Endothelial cell of umbilical vein (primary cell): ENCODE results near the gene HDAC9. TPM values are rescaled to one million over a fixed set of nuclear protein-coding genes. Genes with fewer than 3 reads are reported as not detected.

Experiments used
- BruUV-seq: library from RNA; stranded (reverse); fragments of 400-500 nt; replicated peaks from 2 replicates; lab custom pipeline; 2021; lab: Mats Ljungman, UMichigan
- CTCF ChIA-PET: fragments of 300-600, 350-600 bp; sonication (Branson Sonifier 250); formaldehyde crosslinking; loops from one replicate; lab custom pipeline; 2021; ENCODE audit warnings: antibody characterized with exemption, inconsistent platforms; lab: Charles Lee
- POLR2A ChIA-PET: fragments of 300-600, 350-600 bp; sonication (Branson Sonifier 250); formaldehyde crosslinking; loops from one replicate; lab custom pipeline; 2021; ENCODE audit warnings: antibody characterized with exemption, inconsistent platforms; lab: Charles Lee
- DNase-seq: peaks from one replicate; pipeline ENCODE4 v3.0.0-alpha.2; 2011; ENCODE audit warnings: low read depth, low spot score
- FAIRE-seq: peaks from 2 replicates; lab custom pipeline; 2011; peaks lifted over from hg19 to GRCh38; lab: Jason Lieb, UNC
- H2AFZ ChIP-seq: 2 replicates; pipeline ENCODE4 v1.6.0; 2012; ENCODE audit warnings: low read depth, low read length, control low read depth, inconsistent platforms
- H3K27ac ChIP-seq: 2 replicates; pipeline ENCODE4 v1.5.1; 2011; ENCODE audit warnings: low read depth, mild to moderate bottlenecking, control low read depth, low read length, moderate library complexity; ENCODE audit not compliant: insufficient read depth
- H3K27me3 ChIP-seq, 2 experiments: 2 replicates each; pipeline versions ENCODE4 v1.6.0 to v1.6.1; 2011; ENCODE audit warnings: low read length in 2 of 2, mixed read lengths in 1 of 2; ENCODE audit not compliant: control insufficient read depth in 2 of 2, insufficient read depth in 2 of 2
- H3K36me3 ChIP-seq, 2 experiments: 2 replicates in 1 of 2; 3 replicates in 1 of 2; pipeline ENCODE4 v1.5.1; 2011; ENCODE audit warnings: low read length in 2 of 2, mild to moderate bottlenecking in 1 of 2, moderate library complexity in 1 of 2; ENCODE audit not compliant: control insufficient read depth in 2 of 2, insufficient read depth in 2 of 2; ENCODE audit errors: extremely low read depth in 1 of 2
- H3K4me1 ChIP-seq: 3 replicates; pipeline ENCODE4 v1.5.1; 2011; ENCODE audit warnings: mild to moderate bottlenecking, low read length; ENCODE audit not compliant: control insufficient read depth, insufficient read depth; ENCODE audit errors: extremely low read depth
- H3K4me2 ChIP-seq: 2 replicates; pipeline ENCODE4 v1.6.1; 2011; ENCODE audit warnings: low read length, control low read depth, mixed read lengths; ENCODE audit not compliant: insufficient read depth
- H3K4me3 ChIP-seq, 3 experiments: fragments of 200-600 bp in 1 of 3; sonication (generic), shearing (Covaris generic) in 1 of 3; replicated peaks in 1 of 3; 2 replicates each; pipeline ENCODE4 v1.5.1; 2011 to 2016; ENCODE audit warnings: control low read depth in 3 of 3, low read length in 3 of 3, mild to moderate bottlenecking in 2 of 3, inconsistent platforms in 1 of 3, low read depth in 1 of 3, moderate library complexity in 1 of 3; ENCODE audit not compliant: insufficient read depth in 1 of 3
- H3K79me2 ChIP-seq: 2 replicates; pipeline ENCODE4 v1.6.0; 2012; ENCODE audit warnings: low read length, inconsistent platforms; ENCODE audit not compliant: control insufficient read depth, insufficient read depth
- H3K9ac ChIP-seq: replicated peaks from 2 replicates; pipeline ENCODE3; 2011; ENCODE audit warnings: low read length, control low read depth; ENCODE audit not compliant: insufficient read depth; ENCODE audit errors: extremely low read depth
- H3K9me1 ChIP-seq: replicated peaks from 3 replicates; pipeline ENCODE4 v1.6.0; 2011; ENCODE audit warnings: mild to moderate bottlenecking, low read length; ENCODE audit not compliant: control insufficient read depth, insufficient read depth; ENCODE audit errors: extremely low read depth
- H3K9me3 ChIP-seq: replicated peaks from 2 replicates; pipeline ENCODE4 v1.5.1; 2012; ENCODE audit warnings: low read length, inconsistent platforms; ENCODE audit not compliant: control insufficient read depth, insufficient read depth
- H4K20me1 ChIP-seq: replicated peaks from 2 replicates; pipeline ENCODE3; 2011; ENCODE audit warnings: mild to moderate bottlenecking, low read length; ENCODE audit not compliant: control insufficient read depth, insufficient read depth; ENCODE audit errors: extremely low read depth
- CTCF ChIP-seq, 2 donors: IDR thresholded peaks; 1 replicate in 1 of 2; 2 replicates in 1 of 2; pipeline ENCODE4 v1.5.1; 2011; ENCODE audit warnings: low read length in 2 of 2, mild to moderate bottlenecking in 2 of 2, moderate library complexity in 2 of 2, control low read depth in 1 of 2, inconsistent platforms in 1 of 2, low read depth in 1 of 2; ENCODE audit not compliant: insufficient read depth in 1 of 2; ENCODE audit errors: extremely low read depth in 1 of 2
- EZH2 ChIP-seq: IDR thresholded peaks from 2 replicates; pipeline ENCODE4 v1.6.1; 2012; ENCODE audit warnings: borderline replicate concordance, low read depth, mild to moderate bottlenecking, moderate library complexity, low read length, inconsistent platforms; ENCODE audit not compliant: severe bottlenecking
- FOS ChIP-seq: IDR thresholded peaks from 2 replicates; pipeline ENCODE4 v1.6.1; 2011; ENCODE audit warnings: mild to moderate bottlenecking, low read length, moderate library complexity, borderline replicate concordance; ENCODE audit not compliant: insufficient read depth
- GATA2 ChIP-seq: IDR thresholded peaks from 2 replicates; pipeline ENCODE4 v1.7.0; 2011; ENCODE audit warnings: low read depth, mild to moderate bottlenecking, moderate library complexity, mixed read lengths, low read length; ENCODE audit not compliant: insufficient read length, insufficient read depth
- JUN ChIP-seq: IDR thresholded peaks from 2 replicates; pipeline ENCODE4 v1.6.1; 2011; ENCODE audit warnings: borderline replicate concordance, low read depth; ENCODE audit not compliant: insufficient read length, insufficient read depth
- MAX ChIP-seq: IDR thresholded peaks from 2 replicates; pipeline ENCODE4 v1.6.1; 2011; ENCODE audit not compliant: insufficient read depth, insufficient read length
- MYC ChIP-seq: IDR thresholded peaks from one replicate; pipeline ENCODE4 v1.6.1; 2011; ENCODE audit warnings: mild to moderate bottlenecking, low read depth, low read length
- POLR2A ChIP-seq: IDR thresholded peaks from 2 replicates; pipeline ENCODE4 v1.6.1; 2012; ENCODE audit warnings: low read depth, mild to moderate bottlenecking, control low read depth, low read length
- POLR2AphosphoS5 ChIP-seq: IDR thresholded peaks from 2 replicates; pipeline ENCODE4 v1.6.1; 2012; ENCODE audit warnings: low read depth, mild to moderate bottlenecking, control low read depth, low read length, moderate library complexity; ENCODE audit not compliant: insufficient read depth
- dilution Hi-C: fragments of 300-500 bp; cut with MboI; formaldehyde crosslinking; loops from one replicate; pipeline ENCODE4 v1.15.0; 2019; ENCODE audit warnings: low sequenced_read_pairs; ENCODE audit not compliant: extremely low pct_ligation_motif_present
- intact Hi-C: fragments of 100-400 bp; cut with micrococcal nuclease; formaldehyde crosslinking; loops from one replicate; pipeline ENCODE4 v1.10.0; 2022
- polyA plus RNA-seq, 4 experiments: library from polyadenylated mRNA; depleted of rRNA in 3 of 4; stranded (reverse) in 3 of 4; unstranded in 1 of 4; fragments of >200 nt; gene quantifications; 2 replicates each; pipeline versions ENCODE4 v1.2.1 to v1.2.3, GENCODE V29; 2011 to 2012; ENCODE audit warnings: missing spikeins in 1 of 4
- total RNA-seq: library from RNA; stranded (reverse); gene quantifications from 2 replicates; pipeline ENCODE4 v1.2.3, GENCODE V29; 2021

Gene HDAC9
- total and polyA plus RNA-seq, 2 donors (not counting 3 experiments of a cell fraction or from before 2014, with no cell fraction given), result 1.8 to 11.6 TPM

GRCh38 chr7:18780938-18781337 lies 285.4 kb downstream of the HDAC9 start:
- no peaks in the 10 kb centered on the region for H3K79me2 ChIP-seq
- H3K4me3 ChIP-seq, result no peak overlapping the region
- H3K4me2 ChIP-seq, result no peak overlapping the region
- no peak overlapping the region for H3K9ac ChIP-seq
- no peaks in the 10 kb centered on the region for H3K9me3 ChIP-seq
- POLR2A ChIA-PET, result no interaction called here
- CTCF ChIA-PET, result interaction anchor here (1.3 kb wide), 1 partner anchor 10 kb away, joined by 4 read pairs; no protein-coding TSS in a partner anchor
- TF ChIP-seq JUN, result no peak
- TF ChIP-seq POLR2AphosphoS5, result no peak
- TF ChIP-seq CTCF (IDR thresholded peaks at IDR 0.05; ENCODE audit: extremely low read depth in 1 of 2, insufficient read depth in 1 of 2, low read depth in 1 of 2, low read length in 2 of 2), result no peak
- no peak for TF ChIP-seq FOS
- TF ChIP-seq MAX, result no peak
- TF ChIP-seq EZH2, result no peak
- TF ChIP-seq MYC, result no peak
- TF ChIP-seq POLR2A, result no peak
- no peak for TF ChIP-seq GATA2
- H3K4me1 ChIP-seq, result no peaks in the 10 kb centered on the region
- H2AFZ ChIP-seq, result no peak overlapping the region
- dilution Hi-C loops (no loop called here), intact Hi-C loops (no loop called here)
- no peak for FAIRE-seq
- BruUV-seq, result no TSS peak
- no peak for DNase-seq
- no peak overlapping the region for H3K27ac ChIP-seq
- H3K27me3 ChIP-seq, result no peaks in the 10 kb centered on the region
- no peaks in the 10 kb centered on the region for H3K9me1 ChIP-seq
- no peaks in the 10 kb centered on the region for H4K20me1 ChIP-seq
- H3K36me3 ChIP-seq, result no peaks in the 10 kb centered on the region
